ENCODE data around the gene PTPRJ.

The PTPRJ gene

DNA sequence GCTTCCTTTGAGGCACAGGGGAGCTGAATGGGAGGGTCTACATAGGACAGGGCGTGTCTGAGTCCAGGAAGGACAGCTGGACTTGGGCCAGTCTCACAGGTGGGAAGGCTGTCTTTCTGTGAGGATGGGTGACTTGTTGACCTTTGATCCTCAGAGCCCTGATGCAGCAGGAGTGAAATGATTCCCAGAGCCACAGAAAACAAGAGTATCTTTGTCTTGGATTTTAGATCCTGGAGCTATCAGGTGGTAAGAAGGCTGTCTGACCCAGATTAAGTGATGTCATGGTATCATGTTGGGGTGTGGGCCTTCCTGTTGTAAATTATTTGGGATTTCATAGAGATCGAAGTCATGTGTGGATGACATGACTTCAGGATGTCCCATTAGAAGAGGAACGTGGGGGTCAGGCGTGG is 15.0 kb downstream of the PTPRJ start:
- no peak for TF ChIP-seq CTCF (IDR thresholded peaks at IDR 0.05; ENCODE audit: insufficient read depth, low read depth, low read length, missing control alignments)
- DNase-seq (ENCODE audit: low read depth): no peak

GRCh38 chr11:47997063-47998053 is 17.0 kb downstream of the PTPRJ start:
- no peak overlapping the region for H3K4me3 ChIP-seq (ENCODE audit: low read length)
- no peak for TF ChIP-seq CTCF (IDR thresholded peaks at IDR 0.05; ENCODE audit: insufficient read depth, low read depth, low read length, missing control alignments)
- DNase-seq (ENCODE audit: low read depth): no peak

More for the DNA sequence above, 15.0 kb downstream of the PTPRJ start:
- no peak overlapping the region for H3K4me3 ChIP-seq (ENCODE audit: low read length)

DNA sequence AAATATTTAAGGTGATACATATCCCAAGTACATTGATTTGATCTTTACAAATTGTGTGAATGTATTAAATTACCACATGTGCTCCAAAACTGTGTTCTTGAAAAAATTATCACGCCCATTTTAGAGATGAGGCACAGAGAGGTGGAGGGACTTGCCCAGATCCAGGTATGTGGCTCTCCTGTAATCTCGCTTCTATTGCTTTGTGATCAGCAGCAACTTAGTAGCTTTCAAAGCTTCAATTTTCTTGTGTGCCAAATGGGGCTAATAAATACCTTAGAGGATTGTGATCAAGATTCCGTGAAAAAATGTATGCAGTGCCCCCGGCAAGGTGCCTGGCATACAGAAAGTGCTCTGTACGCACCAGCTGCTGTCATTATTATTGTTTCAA is 18.0 kb downstream of the PTPRJ start:
- DNase-seq (ENCODE audit: low read depth): no peak
- no peak for TF ChIP-seq CTCF (IDR thresholded peaks at IDR 0.05; ENCODE audit: insufficient read depth, low read depth, low read length, missing control alignments)
- no peak overlapping the region for H3K4me3 ChIP-seq (ENCODE audit: low read length)

DNA sequence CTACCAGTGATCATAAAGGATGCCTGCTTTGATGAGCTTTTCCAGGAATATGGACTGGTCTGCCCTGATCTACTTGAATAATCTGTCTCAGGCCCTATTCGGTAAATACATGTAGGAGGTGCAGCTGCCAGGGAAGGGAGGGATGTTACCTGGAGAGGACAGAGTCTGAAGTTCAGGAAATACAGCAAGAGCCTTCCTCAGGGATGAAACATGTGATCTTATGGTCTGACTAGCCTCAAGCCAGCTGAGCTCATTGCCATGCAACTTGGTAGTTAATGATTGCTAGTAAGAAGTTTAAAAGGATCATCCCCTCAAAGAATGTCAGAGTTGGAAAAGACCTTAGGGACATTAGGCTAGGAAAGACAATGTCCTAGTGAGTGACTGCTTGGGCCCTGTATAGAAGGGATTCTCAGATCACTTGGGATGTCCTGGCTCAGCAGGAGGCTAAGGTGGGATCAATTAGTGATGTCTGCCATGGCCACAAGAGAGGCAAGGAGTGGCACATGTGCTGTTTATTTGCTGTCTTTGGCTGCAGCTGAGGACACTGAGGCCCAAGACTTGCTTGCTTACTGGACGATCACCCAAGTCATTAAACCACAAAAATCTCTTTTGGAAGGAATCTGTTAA is 18.5 kb downstream of the PTPRJ start:
- TF ChIP-seq CTCF (IDR thresholded peaks at IDR 0.05; ENCODE audit: insufficient read depth, low read depth, low read length, missing control alignments): no peak
- no peak overlapping the region for H3K4me3 ChIP-seq (ENCODE audit: low read length)
- no peak for DNase-seq (ENCODE audit: low read depth)

GRCh38 chr11:48000432-48000831 is 20.1 kb downstream of the PTPRJ start:
- DNase-seq (ENCODE audit: low read depth): no peak
- H3K4me3 ChIP-seq (ENCODE audit: low read length): no peak overlapping the region
- TF ChIP-seq CTCF (IDR thresholded peaks at IDR 0.05; ENCODE audit: insufficient read depth, low read depth, low read length, missing control alignments): no peak

DNA sequence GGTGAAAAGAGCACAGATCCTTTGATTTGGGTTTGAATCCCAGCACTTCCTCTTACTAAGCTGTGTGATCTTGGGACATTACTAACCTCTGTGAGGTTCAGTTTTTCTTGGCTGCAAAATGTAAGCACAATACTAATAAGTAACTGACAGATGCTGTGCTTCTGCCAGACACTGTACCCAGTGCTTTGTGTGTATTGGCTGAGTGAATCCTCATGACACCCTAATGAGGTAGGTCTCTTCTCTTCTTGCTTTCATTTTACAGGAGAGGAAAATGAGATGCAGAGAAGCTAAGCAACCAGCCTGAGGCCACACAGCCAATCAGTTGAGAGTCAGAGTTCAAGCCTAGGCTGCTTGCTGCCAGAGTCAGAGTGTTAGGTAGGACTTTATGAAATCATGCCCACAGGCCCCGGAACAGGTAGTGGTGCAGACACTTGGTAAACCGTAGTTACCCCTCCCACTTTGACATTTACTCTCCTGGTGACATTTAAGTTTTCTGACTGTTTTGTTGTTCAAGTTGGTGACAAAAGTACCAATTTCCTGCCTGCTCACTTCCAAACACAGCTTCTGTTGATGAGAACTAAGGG is 21.2 kb downstream of the PTPRJ start:
- DNase-seq (ENCODE audit: low read depth): no peak
- TF ChIP-seq CTCF (IDR thresholded peaks at IDR 0.05; ENCODE audit: insufficient read depth, low read depth, low read length, missing control alignments): no peak
- H3K4me3 ChIP-seq (ENCODE audit: low read length): no peak overlapping the region
